GM18907 (cell line): ENCODE data around the gene UBE2E2.

ENCODE experiments used
- ATAC-seq: cut with Tn5 transposase; IDR thresholded peaks from one replicate; pipeline ENCODE4 v1.9.1; 2021; ENCODE audit warnings: mild to moderate bottlenecking, moderate library complexity; ENCODE audit not compliant: unreplicated experiment

UBE2E2 gene

GRCh38 chr3:23192816-23193215, 10.3 kb upstream of the UBE2E2 start:
- ATAC-seq, result no peak

GRCh38 chr3:23193831-23194230, 9.3 kb upstream of the UBE2E2 start:
- ATAC-seq, result no peak

- ATAC-seq, result no peak
Observed at GRCh38 chr3:23198801-23199200, 4.3 kb upstream of the UBE2E2 start.

- ATAC-seq, result no peak
Observed at GRCh38 chr3:23199649-23200048, 3.5 kb upstream of the UBE2E2 start.

GRCh38 chr3:23201154-23201838, 1.8 kb upstream of the UBE2E2 start:
- no peak for ATAC-seq

- ATAC-seq, result peak; percentile 36
Observed at GRCh38 chr3:23202203-23202920, 765 bp upstream of the UBE2E2 start.

GRCh38 chr3:23203708-23204330, 692 bp downstream of the UBE2E2 start:
- ATAC-seq, result peak; percentile 23

- no peak for ATAC-seq
Observed at GRCh38 chr3:23206366-23206765, 3.2 kb downstream of the UBE2E2 start.

- no peak for ATAC-seq
Observed at GRCh38 chr3:23209103-23209502, 6.0 kb downstream of the UBE2E2 start.

GRCh38 chr3:23209747-23210487, 6.8 kb downstream of the UBE2E2 start:
- no peak for ATAC-seq

- no peak for ATAC-seq
Observed at GRCh38 chr3:23213813-23214212, 10.7 kb downstream of the UBE2E2 start.

- no peak for ATAC-seq
Observed at GRCh38 chr3:23217872-23218554, 14.9 kb downstream of the UBE2E2 start.

GRCh38 chr3:23219117-23219516, 16.0 kb downstream of the UBE2E2 start:
- peak; percentile 61 for ATAC-seq

GRCh38 chr3:23219552-23219951, 16.4 kb downstream of the UBE2E2 start:
- peak; percentile 61 for ATAC-seq

GRCh38 chr3:23221136-23221535, 18.0 kb downstream of the UBE2E2 start:
- ATAC-seq, result no peak

- no peak for ATAC-seq
Observed at GRCh38 chr3:23232016-23232415, 28.9 kb downstream of the UBE2E2 start.

- no peak for ATAC-seq
Observed at GRCh38 chr3:23232854-23233253, 29.7 kb downstream of the UBE2E2 start.

- no peak for ATAC-seq
Observed at GRCh38 chr3:23235264-23235663, 32.1 kb downstream of the UBE2E2 start.

GRCh38 chr3:23236890-23237289, 33.8 kb downstream of the UBE2E2 start:
- no peak for ATAC-seq

- ATAC-seq, result no peak
Observed at GRCh38 chr3:23238156-23238555, 35.0 kb downstream of the UBE2E2 start.

- no peak for ATAC-seq
Observed at GRCh38 chr3:23238578-23238977, 35.5 kb downstream of the UBE2E2 start.
